Parathyroid adenoma (tissue), 2 donors: ENCODE measurements around the gene ART5.

ENCODE experiments used
- H2AFZ ChIP-seq: fragments of 300-600 bp; sonication (generic); one replicate; pipeline ENCODE4 v1.7.0; 2017; ENCODE audit warnings: antibody characterized with exemption, mild to moderate bottlenecking
- H3K27ac ChIP-seq: fragments of 300-600 bp; sonication (generic); one replicate; pipeline ENCODE4 v1.7.0; 2017
- H3K27me3 ChIP-seq: fragments of 300-600 bp; sonication (generic); one replicate; pipeline ENCODE4 v1.7.0; 2017; ENCODE audit warnings: low read length; ENCODE audit not compliant: control insufficient read depth, insufficient read depth
- H3K36me3 ChIP-seq: fragments of 300-600 bp; sonication (generic); one replicate; pipeline ENCODE4 v1.7.0; 2017; ENCODE audit warnings: low read length; ENCODE audit not compliant: control insufficient read depth, insufficient read depth
- H3K4me1 ChIP-seq: fragments of 300-600 bp; sonication (generic); one replicate; pipeline ENCODE4 v1.7.0; 2017; ENCODE audit warnings: control low read depth
- H3K4me2 ChIP-seq: fragments of 300-600 bp; sonication (generic); one replicate; pipeline ENCODE4 v1.7.0; 2017; ENCODE audit warnings: low read length
- H3K4me3 ChIP-seq: fragments of 300-600 bp; sonication (generic); one replicate; pipeline ENCODE4 v1.7.0; 2017; ENCODE audit warnings: low read depth, low read length
- H3K79me2 ChIP-seq: fragments of 300-600 bp; sonication (generic); one replicate; pipeline ENCODE4 v1.7.0; 2017; ENCODE audit warnings: control low read depth
- H3K9ac ChIP-seq: fragments of 300-600 bp; sonication (generic); one replicate; pipeline ENCODE4 v1.7.0; 2017; ENCODE audit warnings: mild to moderate bottlenecking
- H3K9me3 ChIP-seq: fragments of 300-600 bp; sonication (generic); one replicate; pipeline ENCODE4 v1.7.0; 2017; ENCODE audit warnings: low read length; ENCODE audit not compliant: control insufficient read depth
- TF ChIP-seq, protein P1 (sequence below): fragments of 300-600 bp; sonication (generic); IDR thresholded peaks from one replicate; pipeline ENCODE4 v1.7.0; 2017; ENCODE audit warnings: antibody characterized with exemption, mild to moderate bottlenecking
- donor health status: primary hyperparathyroidism.

The ART5 gene, protein sequence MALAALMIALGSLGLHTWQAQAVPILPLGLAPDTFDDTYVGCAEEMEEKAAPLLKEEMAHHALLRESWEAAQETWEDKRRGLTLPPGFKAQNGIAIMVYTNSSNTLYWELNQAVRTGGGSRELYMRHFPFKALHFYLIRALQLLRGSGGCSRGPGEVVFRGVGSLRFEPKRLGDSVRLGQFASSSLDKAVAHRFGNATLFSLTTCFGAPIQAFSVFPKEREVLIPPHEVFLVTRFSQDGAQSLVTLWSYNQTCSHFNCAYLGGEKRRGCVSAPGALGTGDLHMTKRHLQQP

GRCh38 chr11:3641701-3642070 is at the start of gene ART5:
TSS of gene ART5 (minus strand) at chr11:3641992. CDS start at chr11:3641862, 130 bp downstream.
- Histone ChIP-seq H2AFZ (peak within 1 kb of the TSS; percentile 77), H3K9me3 (no peaks in the 10 kb centered on the region), H3K4me2 (peak within 1 kb of the TSS; percentile 70), H3K27ac (no peak within 1 kb of the TSS), H3K4me3 (peak within 1 kb of the TSS; percentile 53), H3K36me3 (no peaks in the 10 kb centered on the region), H3K4me1 (peaks cover 6% of the 10 kb centered on the region), H3K79me2 (no peaks in the 10 kb centered on the region), H3K9ac (no peak within 1 kb of the TSS), H3K27me3 (no peaks in the 10 kb centered on the region)
- TF ChIP-seq, protein P1, sequence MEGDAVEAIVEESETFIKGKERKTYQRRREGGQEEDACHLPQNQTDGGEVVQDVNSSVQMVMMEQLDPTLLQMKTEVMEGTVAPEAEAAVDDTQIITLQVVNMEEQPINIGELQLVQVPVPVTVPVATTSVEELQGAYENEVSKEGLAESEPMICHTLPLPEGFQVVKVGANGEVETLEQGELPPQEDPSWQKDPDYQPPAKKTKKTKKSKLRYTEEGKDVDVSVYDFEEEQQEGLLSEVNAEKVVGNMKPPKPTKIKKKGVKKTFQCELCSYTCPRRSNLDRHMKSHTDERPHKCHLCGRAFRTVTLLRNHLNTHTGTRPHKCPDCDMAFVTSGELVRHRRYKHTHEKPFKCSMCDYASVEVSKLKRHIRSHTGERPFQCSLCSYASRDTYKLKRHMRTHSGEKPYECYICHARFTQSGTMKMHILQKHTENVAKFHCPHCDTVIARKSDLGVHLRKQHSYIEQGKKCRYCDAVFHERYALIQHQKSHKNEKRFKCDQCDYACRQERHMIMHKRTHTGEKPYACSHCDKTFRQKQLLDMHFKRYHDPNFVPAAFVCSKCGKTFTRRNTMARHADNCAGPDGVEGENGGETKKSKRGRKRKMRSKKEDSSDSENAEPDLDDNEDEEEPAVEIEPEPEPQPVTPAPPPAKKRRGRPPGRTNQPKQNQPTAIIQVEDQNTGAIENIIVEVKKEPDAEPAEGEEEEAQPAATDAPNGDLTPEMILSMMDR, result no peak

DNA sequence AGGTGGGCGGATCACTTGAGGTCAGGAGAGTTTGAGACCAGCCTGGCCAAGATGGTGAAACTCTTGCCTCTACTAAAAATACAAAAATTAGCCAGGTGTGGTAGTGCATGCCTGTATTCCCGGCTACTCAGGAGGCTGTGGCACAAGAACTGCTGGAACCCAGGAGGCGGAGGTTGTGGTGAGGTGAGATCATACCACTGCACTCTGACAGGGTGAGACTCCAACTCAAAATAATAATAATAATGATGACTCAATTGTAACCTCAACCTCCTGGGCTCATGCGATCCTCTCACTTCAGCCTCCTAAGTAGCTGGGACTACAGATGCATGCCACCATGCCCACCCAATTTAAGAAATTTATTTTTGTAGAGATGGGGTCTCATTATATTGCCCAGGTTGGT is 45.0 kb upstream of the ART5 start:
- Histone ChIP-seq H3K36me3 (no peaks in the 10 kb centered on the region), H3K4me2 (no peak overlapping the region), H3K9me3 (no peaks in the 10 kb centered on the region), H2AFZ (no peak overlapping the region), H3K27me3 (no peaks in the 10 kb centered on the region), H3K4me1 (no peaks in the 10 kb centered on the region), H3K79me2 (no peaks in the 10 kb centered on the region), H3K9ac (no peak overlapping the region), H3K4me3 (no peak overlapping the region), H3K27ac (no peak overlapping the region)
- TF ChIP-seq, protein P1, result no peak

DNA sequence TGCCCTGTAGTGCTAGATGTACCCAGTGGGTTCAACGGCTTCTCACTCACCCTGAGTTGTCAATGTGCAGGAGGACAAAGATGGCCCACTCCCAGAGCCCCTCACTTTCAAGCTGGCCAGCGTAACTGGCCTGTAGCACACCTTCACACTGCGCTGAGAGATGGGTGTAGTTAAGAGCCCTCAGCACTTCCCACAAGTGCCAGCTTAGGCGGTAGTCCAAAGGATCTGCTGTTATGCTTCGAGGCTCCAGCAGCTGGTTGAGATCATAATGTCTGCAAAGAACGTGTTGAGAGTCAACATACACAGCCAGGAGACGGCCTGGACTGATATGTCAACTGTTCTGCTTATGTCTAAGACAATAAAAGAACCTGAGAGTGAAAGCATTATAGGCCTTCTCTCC is 44.1 kb upstream of the ART5 start:
- H3K4me1 ChIP-seq, result no peaks in the 10 kb centered on the region
- H3K9me3 ChIP-seq, result no peaks in the 10 kb centered on the region
- TF ChIP-seq, protein P1, result no peak
- no peaks in the 10 kb centered on the region for H3K79me2 ChIP-seq
- H2AFZ ChIP-seq, result no peak overlapping the region
- no peak overlapping the region for H3K4me3 ChIP-seq
- H3K36me3 ChIP-seq, result no peaks in the 10 kb centered on the region
- H3K27me3 ChIP-seq, result no peaks in the 10 kb centered on the region
- no peak overlapping the region for H3K9ac ChIP-seq
- H3K4me2 ChIP-seq, result no peak overlapping the region
- no peak overlapping the region for H3K27ac ChIP-seq

DNA sequence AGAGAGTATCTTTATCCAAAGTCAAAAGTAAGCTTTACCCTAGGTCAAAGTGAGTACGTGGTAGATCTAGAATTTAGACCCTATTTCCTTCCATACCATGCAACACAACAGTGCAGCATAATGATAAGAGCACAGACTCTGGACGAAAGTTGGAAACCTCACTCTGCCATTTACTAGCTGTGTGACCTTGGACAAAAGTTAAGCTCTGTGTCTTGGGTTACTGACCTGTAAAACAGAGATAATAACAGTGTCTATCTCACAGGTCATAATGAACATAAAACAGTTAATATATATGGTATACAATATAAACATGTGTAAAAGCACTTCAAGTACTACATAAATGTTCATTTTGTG is 43.0 kb upstream of the ART5 start:
- H3K36me3 ChIP-seq, result no peaks in the 10 kb centered on the region
- H3K79me2 ChIP-seq, result no peaks in the 10 kb centered on the region
- no peak overlapping the region for H3K27ac ChIP-seq
- H3K4me3 ChIP-seq, result no peak overlapping the region
- no peak overlapping the region for H3K4me2 ChIP-seq
- H3K9me3 ChIP-seq, result no peaks in the 10 kb centered on the region
- H3K4me1 ChIP-seq, result no peaks in the 10 kb centered on the region
- H3K9ac ChIP-seq, result no peak overlapping the region
- H3K27me3 ChIP-seq, result no peaks in the 10 kb centered on the region
- H2AFZ ChIP-seq, result no peak overlapping the region
- TF ChIP-seq, protein P1, result no peak
